C1 segment of cervical spinal cord (tissue), 14 donors: ENCODE measurements around the gene APOOL.
A peak's percentile ranks its signal among the peaks of the same experiment; 100 is the strongest.
"Not testable (repeated sequence)": the region's sequence is repeated elsewhere in the genome, so short reads cannot be mapped to it uniquely, and the experiment has no call there.

Source experiments
- DNase-seq, 14 donors: peaks; one replicate each; lab custom pipeline; 2025; lab: John Stamatoyannopoulos, UW

APOOL gene

DNA sequence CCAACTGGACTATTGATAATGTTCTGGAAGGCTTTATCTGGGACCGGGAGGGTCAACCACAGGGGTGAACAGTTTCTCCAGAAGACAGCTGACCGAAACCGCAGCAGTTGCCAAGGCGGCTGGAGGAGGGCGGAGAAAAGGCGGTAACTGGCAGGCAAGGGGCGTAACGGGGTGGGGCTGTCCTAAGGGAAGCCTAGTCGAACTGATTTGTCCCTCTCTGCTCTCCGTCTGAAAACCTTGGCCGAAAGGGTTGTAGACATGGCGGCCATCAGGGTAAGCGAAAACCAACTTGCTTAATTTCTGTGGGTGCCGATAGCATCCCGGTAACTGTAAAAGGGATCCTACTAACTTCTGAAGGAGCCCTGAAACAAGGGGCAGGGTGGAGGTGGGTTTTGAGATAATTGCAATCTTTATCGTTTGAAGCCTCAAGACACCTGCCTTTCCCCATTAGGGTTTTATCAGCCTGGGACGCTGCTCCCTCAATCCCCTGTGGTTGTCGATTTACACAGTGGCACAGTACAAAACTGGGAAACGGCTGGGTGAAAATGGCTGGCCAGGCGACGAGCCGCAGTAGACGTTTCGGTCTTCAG, at the start of gene APOOL:
APOOL (plus strand) TSS at position 223 of the 590 bp plus-strand sequence; CDS start at position 259, 36 bp downstream.
- DNase-seq: peak in 13 of 14 donors; percentile 9 to 77 (median 61)

DNA sequence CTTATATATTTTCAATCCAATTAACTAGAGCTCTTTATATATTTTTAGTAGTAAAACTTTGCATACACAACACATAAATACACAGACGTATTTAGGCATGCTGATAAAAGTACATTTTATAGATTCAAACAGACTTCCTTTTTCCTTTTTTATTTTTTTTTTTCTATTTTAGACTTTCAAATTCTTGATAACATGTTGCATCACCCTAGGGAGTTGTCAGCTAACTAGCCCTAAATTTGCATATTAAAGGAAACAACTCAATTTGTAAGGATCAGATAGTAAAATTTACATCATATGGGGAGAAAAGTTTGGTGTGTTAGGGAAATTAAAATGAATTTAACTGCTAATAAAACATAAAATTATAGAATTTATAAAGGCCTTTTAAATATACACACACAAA, 47.4 kb upstream of the APOOL start:
- no peak for DNase-seq

GRCh38 chrX:84974803-84975202, 28.9 kb upstream of the APOOL start:
- DNase-seq: no peak

GRCh38 chrX:84991739-84992138, 11.9 kb upstream of the APOOL start:
- not testable (repeated sequence) for DNase-seq

DNA sequence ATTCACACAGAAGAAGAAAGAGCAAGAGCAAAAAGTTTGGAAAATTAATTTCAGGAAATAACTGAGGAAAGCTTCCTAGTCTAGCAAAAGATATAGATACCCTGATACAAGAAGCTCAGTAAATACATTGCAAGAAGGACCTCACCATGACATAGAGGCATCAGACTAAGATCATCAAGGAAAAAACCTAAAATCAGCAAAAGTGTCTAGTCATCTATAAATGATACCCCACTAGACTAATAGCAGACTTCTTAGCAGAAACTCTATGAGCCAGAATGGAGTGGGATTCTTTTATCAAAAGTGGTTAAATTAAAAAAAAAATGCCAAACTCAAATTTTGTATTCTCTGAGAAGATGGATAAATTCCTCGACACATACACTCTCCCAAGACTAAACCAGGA, 10.5 kb upstream of the APOOL start:
- DNase-seq: no peak

DNA sequence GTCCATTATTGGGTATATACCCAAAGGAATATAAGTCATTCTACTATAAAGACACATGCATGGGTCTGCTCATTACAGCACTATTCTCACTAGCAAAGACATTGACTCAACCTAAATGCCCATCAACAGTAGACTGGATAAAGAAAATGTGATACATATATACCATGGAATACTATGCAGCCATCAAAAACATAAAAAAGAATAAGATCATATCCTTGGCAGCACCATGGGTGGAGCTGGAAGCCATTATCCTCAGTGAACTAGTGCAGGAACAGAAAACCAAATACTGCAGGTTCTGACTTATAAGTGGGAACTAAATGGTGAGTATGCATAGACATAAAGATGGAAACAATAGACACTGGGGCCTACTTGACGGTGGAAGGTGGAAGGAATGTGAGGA, 2.3 kb upstream of the APOOL start:
- DNase-seq: no peak

GRCh38 chrX:85004255-85004654, 578 bp downstream of the APOOL start:
- DNase-seq: peak in 3 of 14 donors; percentile 2 to 19 (median 7)

- no peak for DNase-seq
Measured at GRCh38 chrX:85012098-85012497, 8.4 kb downstream of the APOOL start.

DNA sequence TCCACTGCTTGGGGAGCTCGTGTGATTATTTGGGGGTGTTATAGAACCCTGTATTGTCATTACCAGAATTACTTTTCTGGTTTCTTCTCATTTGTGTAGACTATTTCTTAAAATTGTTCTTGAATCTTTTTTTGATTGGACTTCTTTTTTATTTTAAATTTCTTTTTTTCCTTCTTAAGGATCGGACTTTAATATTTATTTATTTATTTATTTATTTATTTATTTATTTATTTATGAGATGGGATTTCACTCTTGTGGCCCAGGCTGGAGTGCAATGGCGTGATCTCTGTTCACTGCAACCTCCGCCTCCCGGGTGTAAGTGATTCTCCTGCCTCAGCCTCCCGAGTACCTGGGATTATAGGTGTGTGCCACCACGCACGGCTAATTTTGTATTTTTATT, 11.7 kb downstream of the APOOL start:
- not testable (repeated sequence) for DNase-seq

DNA sequence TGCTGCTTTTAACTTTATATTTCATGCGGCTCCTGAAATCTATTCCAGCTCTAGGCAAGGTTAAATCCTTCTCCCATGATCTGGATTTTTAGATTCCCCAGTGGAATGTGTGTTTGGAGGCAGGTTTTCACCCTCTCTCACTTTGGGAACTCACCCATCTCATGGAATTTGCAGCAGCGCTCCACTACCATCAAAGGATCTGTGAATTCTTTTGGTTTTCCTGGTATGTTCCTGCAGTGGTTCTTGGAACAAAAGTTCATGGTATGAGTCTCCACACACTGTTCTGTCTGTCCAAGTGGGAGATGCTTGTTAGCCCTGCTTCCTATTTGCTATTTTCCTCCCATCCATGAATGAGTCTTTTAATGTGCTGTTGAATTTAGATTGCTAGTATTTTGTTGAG, 14.0 kb downstream of the APOOL start:
- no peak for DNase-seq

DNA sequence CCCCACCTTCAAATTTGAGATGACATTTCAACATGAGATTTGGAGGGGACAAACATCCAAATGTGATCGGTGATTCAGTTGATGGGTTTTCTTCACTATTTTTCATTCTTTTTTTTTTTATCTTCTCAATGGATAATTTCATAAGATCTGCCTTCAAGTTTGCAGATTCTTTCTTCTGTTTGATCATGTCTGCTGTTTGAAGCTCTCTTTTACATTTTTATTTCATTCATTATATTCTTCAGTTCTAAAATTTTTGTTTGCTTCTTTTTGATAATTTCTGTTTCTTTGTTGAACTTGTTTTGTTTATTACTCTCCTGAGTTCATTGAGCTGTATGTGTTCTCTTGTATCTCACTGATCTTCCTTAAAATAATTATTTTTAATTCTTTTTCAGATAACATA, 14.8 kb downstream of the APOOL start:
- DNase-seq: no peak

- no peak for DNase-seq
Measured at GRCh38 chrX:85020216-85020615, 16.5 kb downstream of the APOOL start.

GRCh38 chrX:85024044-85024443, 20.4 kb downstream of the APOOL start:
- DNase-seq: no peak

DNA sequence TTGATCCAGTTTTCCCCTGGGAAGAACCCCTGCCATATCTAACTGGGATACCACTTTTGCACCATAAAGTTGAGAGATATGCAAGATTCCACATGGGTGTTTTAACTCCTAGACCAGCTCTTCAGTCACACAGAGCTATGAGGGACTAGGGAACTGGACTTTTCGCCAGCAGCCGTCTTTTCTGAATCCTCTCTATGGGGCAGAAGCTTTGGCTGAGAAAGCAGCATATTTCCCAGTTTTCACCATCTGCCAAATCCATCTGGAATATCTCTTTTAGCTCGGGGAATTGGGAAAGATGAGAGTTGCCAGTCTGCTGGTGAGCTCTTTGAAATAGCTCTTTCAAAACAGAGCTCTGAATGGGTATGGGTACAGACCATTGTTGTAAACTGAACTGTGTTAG, 20.9 kb downstream of the APOOL start:
- DNase-seq: peak in 1 of 14 donors; percentile 28

DNA sequence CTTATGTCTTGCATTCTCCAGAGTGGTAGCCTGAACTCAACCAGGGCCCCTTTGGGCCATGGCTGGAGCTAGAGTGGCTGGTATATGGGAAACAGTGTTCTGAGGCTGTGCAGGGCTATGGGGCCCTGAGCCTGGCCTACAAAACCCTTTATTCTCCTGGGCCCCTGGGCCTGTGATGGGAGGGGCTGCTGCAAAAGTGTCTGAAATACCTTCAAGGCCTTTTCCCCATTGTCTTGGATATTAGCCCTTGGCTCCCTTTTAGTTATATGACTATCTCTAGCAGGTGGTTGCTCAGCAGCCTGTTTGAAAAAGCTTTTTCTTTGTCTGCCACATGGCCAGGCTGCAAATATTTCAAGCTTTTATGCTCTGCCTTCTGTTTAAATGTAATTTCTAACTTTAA, 22.5 kb downstream of the APOOL start:
- DNase-seq: no peak

- no peak for DNase-seq
Measured at GRCh38 chrX:85029043-85029442, 25.4 kb downstream of the APOOL start.

DNA sequence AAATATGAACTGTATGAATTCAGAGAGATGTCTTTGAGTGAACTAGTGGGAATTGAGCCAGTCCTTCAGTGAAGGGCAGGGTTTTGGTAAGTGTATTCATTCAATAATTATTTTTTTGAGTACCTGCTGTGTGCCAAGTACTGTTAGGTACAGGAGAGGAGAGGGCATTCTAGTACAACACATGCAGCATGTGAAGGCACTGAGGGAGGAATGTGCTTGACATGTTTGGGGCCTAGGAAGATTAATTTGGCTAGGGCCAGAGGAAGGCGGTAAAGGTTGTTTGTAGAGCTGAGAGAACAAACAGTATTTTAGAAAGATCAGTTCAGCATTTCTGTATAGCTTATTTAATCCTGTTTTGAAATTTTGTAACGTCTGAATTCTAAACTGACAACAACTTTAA, 27.8 kb downstream of the APOOL start:
- DNase-seq: no peak

DNA sequence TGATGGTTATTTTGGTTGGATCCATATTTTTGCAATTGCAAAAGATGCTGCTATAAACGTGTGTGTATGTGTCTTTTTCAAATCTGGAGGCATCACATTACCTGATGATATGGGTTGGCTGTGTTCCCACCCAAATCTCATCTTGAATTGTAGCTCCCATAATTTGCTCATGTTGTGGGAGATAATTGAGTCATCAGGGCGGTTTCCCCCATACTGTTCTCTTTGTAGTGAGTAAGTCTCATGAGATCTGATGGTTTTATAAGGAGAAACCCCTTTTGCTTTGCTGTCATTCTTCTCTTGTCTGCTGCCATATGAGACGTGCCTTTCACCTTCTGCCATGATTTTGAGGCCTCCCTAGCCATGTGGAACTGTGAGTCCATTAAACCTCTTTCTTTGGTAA, 33.4 kb downstream of the APOOL start:
- DNase-seq: no peak

- peak in 1 of 14 donors; percentile 0 for DNase-seq
Measured at GRCh38 chrX:85051627-85052026, 48.0 kb downstream of the APOOL start.

GRCh38 chrX:85052205-85052604, 48.5 kb downstream of the APOOL start:
- no peak for DNase-seq

DNA sequence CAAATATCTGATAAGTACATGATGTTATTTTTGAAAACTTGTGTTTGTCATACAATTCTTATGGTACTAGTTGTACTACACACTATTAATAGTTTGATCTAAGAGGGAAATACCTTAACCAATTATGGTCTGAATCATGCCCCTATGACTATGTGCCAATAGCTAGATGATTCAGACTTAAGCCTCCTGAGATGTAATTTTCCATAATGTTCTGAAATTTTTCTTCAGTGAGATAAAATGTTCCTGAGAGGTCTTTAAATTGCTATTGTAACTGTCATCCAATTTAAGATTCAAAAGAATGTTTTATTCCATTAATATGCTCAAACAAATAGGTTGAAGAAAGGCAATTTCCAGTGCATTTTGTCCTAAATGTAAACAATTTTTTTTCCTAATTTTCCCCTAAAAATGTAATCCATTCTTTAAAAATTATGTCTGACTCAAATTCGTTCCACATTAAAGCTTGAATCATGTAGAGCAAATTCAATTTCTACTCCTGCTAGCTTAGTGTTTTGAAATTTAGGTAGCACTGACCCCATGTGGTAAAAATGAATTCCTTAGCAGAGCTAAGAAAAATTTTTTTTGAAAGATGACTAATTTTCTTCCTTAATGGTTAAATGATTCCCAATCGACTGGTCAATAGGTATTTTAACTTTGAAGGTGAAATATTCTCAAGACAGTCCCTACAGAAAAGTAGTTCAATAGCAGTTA, 49.1 kb downstream of the APOOL start:
- DNase-seq: no peak

- no peak for DNase-seq
Measured at GRCh38 chrX:85065512-85066198, 62.0 kb downstream of the APOOL start.

- not testable (repeated sequence) for DNase-seq
Measured at GRCh38 chrX:85077247-85077646, 73.6 kb downstream of the APOOL start.
